Fibroblast of skin of right biceps (primary cell): ENCODE measurements around the gene TSPY8.
"Not testable (repeated sequence)": the region's sequence is repeated elsewhere in the genome, so short reads cannot be mapped to it uniquely, and the experiment has no call there.

Experiments
- DNase-seq: peaks from one replicate; pipeline ENCODE4 v3.0.0-alpha.2; 2013

TSPY8 gene

GRCh38 chrY:9357497-9357896 is at the start of gene TSPY8:
Gene TSPY8, plus strand, starts transcription at chrY:9357797. Its CDS starts 46 bp downstream, at chrY:9357843.
- DNase-seq: not testable (repeated sequence)

- no peak for DNase-seq
Observed at GRCh38 chrY:9320996-9321395, 36.6 kb upstream of the TSPY8 start.

- not testable (repeated sequence) for DNase-seq
Observed at GRCh38 chrY:9337164-9337563, 20.4 kb upstream of the TSPY8 start, which contains the start of gene TSPY4. Gene TSPY4, plus strand, starts transcription at chrY:9337464. Its CDS starts 46 bp downstream, at chrY:9337510.

- DNase-seq: not testable (repeated sequence)
Observed at GRCh38 chrY:9396527-9396926, 38.9 kb downstream of the TSPY8 start.

- DNase-seq: not testable (repeated sequence)
Observed at GRCh38 chrY:9398121-9398520, 40.5 kb downstream of the TSPY8 start, which contains the start of gene TSPY3. Gene TSPY3, plus strand, starts transcription at chrY:9398421. Its CDS starts 46 bp downstream, at chrY:9398467.
